Astrocyte (in vitro differentiated cells and primary cell): ENCODE results near the gene CAMKMT.

ENCODE experiments used
- CTCF ChIP-seq: IDR thresholded peaks from 2 replicates; pipeline ENCODE4 v1.5.1; 2011; ENCODE audit warnings: low read depth, mild to moderate bottlenecking, inconsistent platforms, low read length, moderate library complexity; ENCODE audit not compliant: insufficient read depth
- EZH2 ChIP-seq: IDR thresholded peaks from 2 replicates; pipeline ENCODE4 v1.6.1; 2012; ENCODE audit warnings: mild to moderate bottlenecking, low read length, inconsistent platforms; ENCODE audit not compliant: insufficient read depth

- no peak for TF ChIP-seq CTCF
- TF ChIP-seq EZH2: peak; percentile 93
Measured at GRCh38 chr2:44801841-44802776, 440.4 kb downstream of the CAMKMT start.
